ENCODE results near the gene NAP1L4.

NAP1L4 gene

GRCh38 chr11:2934021-2934550 lies 58.0 kb downstream of the NAP1L4 start:
- DNase-seq = no peak

- DNase-seq = peak; percentile 82
Observed at GRCh38 chr11:2933375-2934020, 58.6 kb downstream of the NAP1L4 start.

DNA sequence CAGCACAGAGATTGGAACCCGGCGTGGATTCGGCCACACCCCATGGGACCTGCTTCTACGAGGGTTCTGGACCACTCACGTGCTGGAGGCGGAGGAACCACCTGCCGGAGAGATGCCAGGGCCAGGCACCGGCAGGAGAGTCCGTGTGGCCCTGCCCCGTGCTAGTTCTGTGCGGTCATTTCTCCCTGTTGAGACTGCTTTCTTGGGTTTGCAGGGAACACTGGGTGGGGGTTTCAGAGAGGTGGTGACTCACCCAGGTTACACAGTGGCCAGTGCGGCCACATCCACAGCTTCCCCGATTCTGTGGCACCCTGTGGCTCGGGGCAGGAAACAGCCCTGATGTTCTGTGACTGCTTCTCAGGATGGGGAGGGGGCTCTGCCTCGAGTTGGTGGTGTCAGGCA lies 59.3 kb downstream of the NAP1L4 start:
- DNase-seq = no peak

DNA sequence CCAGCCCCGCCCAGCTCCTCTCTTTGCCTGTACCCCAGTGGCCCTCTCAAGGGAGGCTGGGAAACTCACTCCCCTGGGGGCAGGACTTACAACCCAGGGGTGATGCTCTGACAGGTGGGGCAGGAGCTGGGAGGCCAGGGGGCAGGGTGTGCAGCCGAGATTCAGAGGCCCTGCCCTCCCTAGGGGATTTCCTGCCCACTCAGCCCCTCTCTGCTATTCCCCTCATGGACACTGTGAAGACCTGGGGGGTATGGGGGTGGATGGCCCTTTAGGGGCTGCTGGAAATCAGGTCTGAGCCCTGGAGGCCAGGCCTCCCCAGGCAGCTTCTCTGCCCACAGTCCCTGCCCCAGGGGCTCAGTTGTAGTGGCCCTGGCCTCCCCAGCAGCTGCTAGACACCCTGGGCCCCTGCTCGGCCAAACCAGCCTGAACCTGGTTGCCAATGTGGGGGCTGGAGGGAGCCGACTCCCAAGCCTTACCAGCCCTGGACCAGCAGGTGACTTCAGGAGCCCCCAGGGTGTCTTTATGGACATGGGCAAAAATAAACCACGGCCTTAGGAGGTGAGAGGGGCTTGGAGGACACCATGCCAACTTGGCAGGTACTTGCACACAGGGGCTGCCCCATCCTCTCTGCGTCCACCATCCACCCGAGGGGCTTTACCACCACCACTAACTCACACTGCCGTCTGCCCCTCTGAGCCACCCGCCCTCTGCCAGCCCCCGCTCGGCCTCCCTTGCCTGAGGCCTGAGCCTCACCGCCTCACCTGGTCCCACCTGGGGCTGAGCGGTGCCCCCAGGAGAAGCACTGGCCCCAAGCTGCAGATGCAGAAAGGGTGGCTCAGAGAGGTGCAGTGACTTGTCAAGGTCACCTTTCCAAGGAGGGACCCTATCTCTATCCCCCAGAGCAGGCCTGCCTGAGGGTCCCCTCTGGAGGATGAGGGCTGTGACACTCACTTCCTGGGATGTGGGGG lies 60.1 kb downstream of the NAP1L4 start:
- DNase-seq = no peak

DNA sequence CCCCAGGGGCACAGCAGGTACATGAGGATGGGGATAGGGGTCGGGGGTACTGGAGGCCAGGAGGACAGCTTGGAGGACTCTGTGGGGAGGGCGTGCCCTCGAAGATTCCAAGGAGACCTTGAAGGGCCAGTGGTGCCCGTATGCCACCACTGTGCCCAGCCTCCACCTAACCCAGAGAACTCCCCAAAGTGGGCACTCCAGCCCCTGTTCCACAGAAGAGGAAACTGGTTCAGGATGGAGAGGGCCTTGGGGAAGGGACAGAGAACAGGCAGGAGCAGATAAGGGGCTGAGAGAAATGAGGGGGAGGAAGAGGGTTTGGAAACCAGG lies 60.7 kb downstream of the NAP1L4 start:
- DNase-seq = no peak

DNA sequence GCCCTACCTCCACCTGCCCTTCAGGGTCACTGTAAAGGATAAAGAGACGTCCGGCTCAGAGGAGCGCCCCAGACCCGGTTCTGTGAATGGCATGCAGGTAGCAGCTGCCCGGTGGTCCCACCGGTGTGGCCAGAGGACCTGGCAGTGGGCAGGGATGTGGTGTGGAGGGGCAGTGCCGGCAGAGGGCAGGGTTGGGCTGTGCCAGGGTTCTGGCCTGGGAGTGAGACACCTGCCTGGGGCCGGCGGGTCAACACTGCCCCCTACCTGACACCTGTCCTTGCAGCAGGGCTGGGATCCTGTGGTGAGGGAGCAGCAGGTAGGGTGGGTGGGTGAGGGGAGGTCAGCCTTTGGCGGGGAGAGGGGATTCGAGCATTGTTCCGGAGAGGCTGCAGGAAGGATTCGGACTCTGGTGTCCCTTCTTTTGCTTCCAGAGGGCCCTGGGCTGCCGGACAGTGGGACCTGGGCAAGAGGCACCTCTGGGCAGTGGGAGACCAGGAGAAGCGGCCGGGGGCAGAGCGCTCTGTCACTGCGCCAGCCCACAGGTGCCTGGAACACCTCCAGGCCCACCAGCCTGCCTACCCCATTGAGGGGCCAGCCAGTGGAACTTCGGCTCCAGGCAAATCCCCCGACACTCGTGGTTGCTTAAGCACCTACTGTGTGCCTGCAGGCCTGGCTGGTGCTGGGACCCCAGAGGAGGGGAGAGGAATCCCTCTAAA lies 61.3 kb downstream of the NAP1L4 start:
- DNase-seq = peak; percentile 78

DNA sequence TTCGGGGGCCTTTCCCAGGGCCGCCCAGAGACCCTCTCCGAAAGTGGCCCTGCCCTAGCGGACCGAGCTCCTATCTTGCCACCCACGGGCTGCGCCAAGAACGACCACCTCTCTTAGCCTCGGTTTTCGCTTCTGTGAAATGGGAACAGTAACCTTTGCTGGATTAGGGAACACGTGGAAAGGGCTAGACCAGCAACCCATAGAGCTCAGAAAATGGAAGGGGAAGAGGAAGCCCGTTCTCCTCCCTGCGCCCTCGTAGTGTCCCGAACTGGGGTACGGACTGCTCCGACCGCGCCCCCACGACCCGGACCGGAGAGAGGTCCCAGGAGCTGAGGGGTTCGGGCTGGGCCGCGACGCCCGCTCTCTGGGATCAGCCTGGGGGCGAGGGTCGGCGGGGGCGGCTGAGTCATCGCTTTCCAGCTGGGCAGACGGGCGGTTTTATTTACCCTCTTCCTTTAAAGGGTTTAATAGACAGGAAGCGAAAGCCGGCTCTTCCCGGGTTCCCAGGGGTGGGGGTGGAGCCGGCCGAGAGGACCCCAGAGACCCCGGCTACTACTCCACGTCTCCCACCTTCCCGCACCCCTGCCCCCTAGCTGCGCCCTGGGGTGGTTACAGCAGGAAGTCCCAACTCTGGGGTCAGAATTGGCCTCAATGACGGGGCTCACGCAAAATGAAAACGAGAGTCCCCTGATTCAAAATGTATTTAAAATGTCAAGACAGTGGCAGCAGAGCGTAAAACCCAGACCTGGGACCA lies 62.0 kb downstream of the NAP1L4 start:
- DNase-seq = peak; percentile 78

DNA sequence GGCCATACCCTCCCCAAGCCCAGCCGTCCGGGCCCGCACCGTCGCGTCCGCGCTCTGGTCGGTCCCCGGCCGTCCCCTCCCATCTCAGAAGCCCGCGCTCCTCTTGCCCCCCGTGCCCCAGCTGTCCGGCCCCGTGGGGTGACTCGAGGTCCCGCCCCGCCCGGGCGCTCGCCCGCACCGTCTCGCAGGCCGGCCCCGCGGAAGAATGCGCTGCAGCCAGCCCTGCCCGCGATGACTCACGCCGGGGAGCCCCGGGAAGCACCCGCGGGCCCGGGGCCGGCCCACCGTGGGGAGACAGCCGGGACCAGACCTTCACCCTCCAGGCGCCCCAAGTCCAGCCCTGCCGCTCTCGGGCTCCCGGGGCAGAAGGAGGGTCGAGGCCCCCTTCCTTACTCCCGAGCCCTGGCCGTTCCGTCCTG lies 62.6 kb downstream of the NAP1L4 start:
- DNase-seq = peak; percentile 85

- peak; percentile 85 for DNase-seq
Observed at GRCh38 chr11:2928605-2929530, 63.3 kb downstream of the NAP1L4 start, which contains the start of gene PHLDA2. PHLDA2 (minus strand) TSS chr11:2929420; CDS start chr11:2929364, 56 bp downstream.

DNA sequence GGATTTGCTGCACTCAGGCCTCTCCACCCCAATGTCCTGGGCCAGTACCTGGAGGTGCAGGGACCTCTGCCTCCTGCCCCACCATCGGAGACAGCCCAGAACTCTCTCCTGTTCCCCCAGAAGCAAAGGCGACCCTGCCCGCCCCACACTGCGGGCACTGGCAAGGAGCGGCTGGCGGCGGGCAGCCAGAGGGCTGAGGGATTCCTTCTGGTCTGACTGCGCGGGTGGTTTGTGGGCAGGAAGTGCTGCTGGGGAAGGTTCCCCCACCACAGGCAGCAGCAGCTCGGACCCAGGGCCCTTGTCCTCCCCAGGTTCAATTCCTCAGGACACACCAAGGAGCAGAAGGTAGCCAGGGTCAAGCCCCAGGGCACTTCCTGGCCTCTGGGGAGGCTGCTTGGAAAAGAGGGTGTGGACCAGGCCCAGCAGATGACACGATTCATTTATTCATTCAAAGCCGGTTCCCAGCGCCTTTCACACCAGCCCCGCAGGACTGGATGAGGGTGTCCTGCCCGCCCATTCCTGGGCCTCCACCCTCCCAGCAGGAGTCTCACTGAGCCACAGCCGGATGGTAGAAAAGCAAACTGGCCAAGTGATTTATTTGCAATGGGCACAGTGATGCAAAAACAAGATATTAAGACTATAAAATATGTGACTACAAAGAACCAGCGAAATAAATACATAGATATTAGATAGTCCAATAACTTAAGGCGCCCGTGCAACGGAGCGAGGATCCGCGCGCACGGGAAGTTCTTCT lies 64.1 kb downstream of the NAP1L4 start:
- no peak for DNase-seq

GRCh38 chr11:2927121-2927800 lies 64.9 kb downstream of the NAP1L4 start:
- no peak for DNase-seq

DNA sequence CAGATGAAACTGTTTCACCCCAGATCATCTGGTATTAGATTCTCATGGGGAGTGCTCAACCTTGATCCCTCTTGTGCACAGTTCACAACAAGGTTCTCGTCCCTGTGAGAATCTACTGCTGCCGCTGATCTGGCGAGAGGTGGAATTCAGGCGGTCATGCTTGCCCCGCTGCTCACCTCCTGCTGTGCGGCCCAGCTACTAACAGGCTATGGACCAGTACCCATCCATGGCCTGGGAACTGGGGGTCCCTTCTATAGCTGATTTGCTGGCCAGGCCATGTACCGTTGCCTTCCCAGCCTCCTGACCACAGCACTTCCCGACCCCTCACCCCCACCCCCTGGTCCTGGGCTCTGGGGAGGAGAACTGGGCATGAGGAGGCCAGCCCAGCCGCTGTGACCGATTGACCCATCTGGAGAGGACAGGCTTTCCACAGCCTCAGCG lies 65.5 kb downstream of the NAP1L4 start:
- DNase-seq = no peak

DNA sequence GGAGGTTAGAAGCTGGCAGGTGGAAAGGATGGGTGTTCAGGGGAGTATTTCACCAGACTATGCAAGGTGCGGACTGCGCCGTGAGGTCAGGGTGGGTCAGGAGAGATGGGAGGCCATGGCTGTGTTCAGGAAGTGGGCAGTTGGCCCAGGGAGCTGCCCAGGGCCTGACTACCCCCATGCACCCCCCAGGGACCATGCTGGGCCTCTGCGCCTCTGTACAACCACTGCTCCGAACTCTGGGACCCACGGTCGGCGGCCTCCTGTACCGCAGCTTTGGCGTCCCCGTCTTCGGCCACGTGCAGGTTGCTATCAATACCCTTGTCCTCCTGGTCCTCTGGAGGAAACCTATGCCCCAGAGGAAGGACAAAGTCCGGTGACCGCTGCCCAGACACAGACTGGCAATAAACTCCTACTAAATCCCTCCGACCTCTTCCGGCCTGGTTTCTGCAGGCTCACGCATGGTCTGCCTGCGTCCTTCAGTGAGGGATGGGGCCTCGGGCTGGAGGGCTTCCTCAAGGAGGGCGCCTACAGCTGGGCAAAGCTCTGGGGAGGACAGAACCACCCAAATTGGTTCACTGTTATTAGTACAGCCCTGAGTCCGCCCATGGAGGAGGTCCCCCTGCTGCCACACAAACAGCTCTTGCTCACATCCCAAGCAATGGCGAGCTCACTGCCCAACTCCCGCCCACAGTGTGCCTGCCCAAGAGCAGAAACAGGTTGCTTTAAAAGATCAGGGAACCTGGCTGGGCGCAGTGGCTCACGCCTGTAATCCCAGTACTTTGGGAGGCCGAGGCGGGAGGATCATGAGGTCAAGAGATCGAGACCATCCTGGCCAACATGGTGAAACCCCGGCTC lies 67.1 kb downstream of the NAP1L4 start:
- DNase-seq = no peak

- DNase-seq = no peak
Observed at GRCh38 chr11:2924381-2924780, 67.7 kb downstream of the NAP1L4 start.

GRCh38 chr11:2923446-2924375 lies 68.4 kb downstream of the NAP1L4 start:
- no peak for DNase-seq

DNA sequence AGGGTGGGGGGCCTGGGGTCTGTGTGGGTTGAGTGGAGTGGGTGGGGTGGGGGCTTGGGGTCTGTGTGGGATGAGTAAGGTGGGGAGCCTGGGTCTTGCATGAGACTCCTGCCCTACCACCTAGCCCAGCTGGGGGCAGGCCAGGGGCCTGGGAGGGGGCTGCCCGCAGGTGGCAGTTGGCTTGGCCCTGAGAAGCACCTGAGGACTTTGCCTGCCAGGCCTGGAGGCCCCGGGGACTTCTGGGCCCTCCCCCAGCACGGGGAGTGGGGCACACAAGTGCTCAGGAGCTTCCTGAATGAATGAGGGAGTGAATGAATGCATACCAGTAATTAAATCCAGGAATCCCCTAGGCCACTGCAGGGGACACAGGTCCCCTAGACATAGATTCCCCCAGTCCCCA lies 69.5 kb downstream of the NAP1L4 start:
- DNase-seq = no peak

GRCh38 chr11:2921742-2922493 lies 70.2 kb downstream of the NAP1L4 start:
- no peak for DNase-seq
